Effector memory CD8-positive, alpha-beta T cell (primary cell): ENCODE measurements around the gene GRID1.
"Not testable (repeated sequence)": the region's sequence is repeated elsewhere in the genome, so short reads cannot be mapped to it uniquely, and the experiment has no call there.

Experiments used
- ATAC-seq: fragments of 150-1000 bp; cut with Tn5 transposase; replicated peaks from 2 replicates; pipeline ENCODE4 v1.10.0; 2021; ENCODE audit warnings: mild to moderate bottlenecking, moderate library complexity
- DNase-seq, 3 experiments: peaks; one replicate each; pipeline ENCODE4 v3.0.0; 2021
- H3K27ac Mint-ChIP-seq, 2 donors: one replicate each; pipeline ENCODE4 v1.8.0; 2022; ENCODE audit warnings: mild to moderate bottlenecking in 2 of 2, mixed read lengths in 2 of 2, moderate library complexity in 2 of 2
- H3K27me3 Mint-ChIP-seq, 2 donors: one replicate each; pipeline ENCODE4 v1.8.0; 2022; ENCODE audit warnings: mixed read lengths in 2 of 2
- H3K36me3 Mint-ChIP-seq: one replicate; pipeline ENCODE4 v1.8.0; 2022; ENCODE audit warnings: mild to moderate bottlenecking, moderate library complexity, mixed read lengths; ENCODE audit not compliant: insufficient read depth
- H3K4me1 Mint-ChIP-seq, 2 donors: one replicate each; pipeline ENCODE4 v1.8.0; 2022; ENCODE audit warnings: low read depth in 2 of 2, mixed read lengths in 2 of 2
- H3K4me3 Mint-ChIP-seq, 2 donors: one replicate each; pipeline ENCODE4 v1.8.0; 2022; ENCODE audit warnings: mild to moderate bottlenecking in 2 of 2, mixed read lengths in 2 of 2, moderate library complexity in 2 of 2
- H3K9me3 Mint-ChIP-seq, 2 donors: one replicate each; pipeline ENCODE4 v1.8.0; 2022; ENCODE audit warnings: mixed read lengths in 2 of 2

GRID1 gene

DNA sequence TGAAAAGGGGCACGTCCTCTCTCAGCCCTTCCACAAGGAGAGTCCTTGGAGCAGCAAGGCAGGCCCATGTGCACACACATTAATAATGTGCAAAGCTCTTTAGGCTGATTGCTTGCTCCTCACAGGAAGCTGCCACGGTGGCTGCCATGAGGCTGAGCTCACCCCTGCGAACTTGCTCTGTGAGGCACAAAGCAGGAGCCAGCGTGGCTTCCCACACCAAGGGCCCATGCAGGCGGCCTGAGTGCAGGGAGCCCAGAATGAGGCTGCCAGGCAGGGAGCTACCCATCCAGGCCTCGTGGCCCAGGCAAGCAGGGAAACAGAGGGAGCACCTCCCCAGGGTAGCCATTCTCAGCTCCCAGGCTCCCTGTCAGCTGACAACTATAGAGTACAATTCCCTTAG, 242.9 kb downstream of the GRID1 start:
- DNase-seq (no peak), ATAC-seq (no peak)
- no peaks in the 10 kb centered on the region for H3K9me3 Mint-ChIP-seq
- H3K36me3 Mint-ChIP-seq, result no peaks in the 10 kb centered on the region
- H3K27ac Mint-ChIP-seq, result no peak overlapping the region
- H3K4me1 Mint-ChIP-seq, result peaks cover 0 to 4% of the 10 kb centered on the region in 2 donors
- peaks cover 19 to 28% of the 10 kb centered on the region in 2 donors for H3K27me3 Mint-ChIP-seq
- no peak overlapping the region for H3K4me3 Mint-ChIP-seq

DNA sequence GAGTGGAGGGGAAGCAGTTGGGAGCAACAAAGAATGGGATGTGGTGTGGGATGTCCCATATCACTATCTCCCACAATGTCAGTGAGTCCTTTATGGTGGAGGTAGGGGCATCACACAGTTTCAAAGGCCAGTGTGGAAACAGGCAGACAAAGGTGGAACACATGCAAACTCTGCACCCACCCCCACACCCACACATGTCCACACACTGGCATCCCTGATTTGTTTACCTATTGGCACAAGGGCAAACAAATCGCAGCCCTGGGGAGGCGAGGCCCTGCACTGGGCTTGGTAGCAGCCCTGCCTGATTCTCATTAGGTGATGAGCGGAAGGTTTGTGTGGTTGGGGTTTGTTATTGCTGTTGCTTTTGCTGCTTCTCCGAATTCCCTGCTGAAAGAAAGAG, 243.3 kb downstream of the GRID1 start:
- ATAC-seq, result no peak
- H3K36me3 Mint-ChIP-seq, result no peaks in the 10 kb centered on the region
- DNase-seq, result no peak
- H3K4me3 Mint-ChIP-seq, result no peak overlapping the region
- H3K9me3 Mint-ChIP-seq, result no peaks in the 10 kb centered on the region
- H3K27ac Mint-ChIP-seq, result no peak overlapping the region
- H3K27me3 Mint-ChIP-seq, result peaks cover 15 to 23% of the 10 kb centered on the region in 2 donors
- H3K4me1 Mint-ChIP-seq, result peaks cover 0 to 4% of the 10 kb centered on the region in 2 donors

DNA sequence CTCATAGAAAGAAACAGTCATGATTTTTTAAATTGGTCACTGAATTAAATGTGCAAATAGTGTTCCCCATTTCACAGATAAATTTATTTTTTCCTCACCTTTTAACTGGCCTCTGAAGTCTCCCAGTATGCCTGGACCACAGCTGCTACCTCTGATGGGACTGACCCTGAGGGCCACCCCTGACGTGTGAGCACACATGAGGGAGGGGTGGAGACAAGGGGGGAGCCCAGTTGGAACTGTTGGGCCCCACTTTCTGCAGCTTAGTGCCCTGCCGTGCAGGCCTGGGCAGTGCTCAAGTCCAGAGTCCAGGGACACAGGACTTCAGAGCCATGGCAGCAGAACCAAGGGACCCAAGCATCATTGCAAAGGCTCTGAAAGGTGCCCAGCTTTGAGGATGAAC, 243.9 kb downstream of the GRID1 start:
- DNase-seq, result no peak

DNA sequence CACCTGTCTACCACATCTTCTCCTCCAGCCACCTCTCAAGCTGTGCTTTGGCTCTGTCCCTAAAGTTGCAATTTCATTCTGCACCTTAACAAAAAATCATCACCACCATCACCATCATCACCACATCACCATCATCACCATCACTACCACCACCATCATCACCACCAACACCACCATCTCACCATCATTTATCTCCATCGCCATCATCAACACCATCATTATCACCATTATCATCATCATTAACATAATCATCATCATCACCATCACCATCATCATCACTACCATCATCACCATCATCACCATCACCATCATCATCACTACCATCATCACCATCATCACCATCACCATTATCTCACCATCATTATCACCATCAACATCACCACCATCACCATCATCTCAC, 245.4 kb downstream of the GRID1 start:
- no peak overlapping the region for H3K27ac Mint-ChIP-seq
- H3K27me3 Mint-ChIP-seq, result peaks cover 7 to 10% of the 10 kb centered on the region in 2 donors
- no peak overlapping the region for H3K4me3 Mint-ChIP-seq
- no peaks in the 10 kb centered on the region for H3K36me3 Mint-ChIP-seq
- no peak for DNase-seq
- no peaks in the 10 kb centered on the region for H3K4me1 Mint-ChIP-seq
- no peak for ATAC-seq
- no peaks in the 10 kb centered on the region for H3K9me3 Mint-ChIP-seq

More for the DNA sequence above, 243.9 kb downstream of the GRID1 start:
- ATAC-seq, result no peak
- Mint-ChIP-seq H3K4me1 (peaks cover 0 to 4% of the 10 kb centered on the region in 2 donors), H3K36me3 (no peaks in the 10 kb centered on the region), H3K27me3 (peaks cover 13 to 17% of the 10 kb centered on the region in 2 donors), H3K27ac (no peak overlapping the region), H3K9me3 (no peaks in the 10 kb centered on the region), H3K4me3 (no peak overlapping the region)

DNA sequence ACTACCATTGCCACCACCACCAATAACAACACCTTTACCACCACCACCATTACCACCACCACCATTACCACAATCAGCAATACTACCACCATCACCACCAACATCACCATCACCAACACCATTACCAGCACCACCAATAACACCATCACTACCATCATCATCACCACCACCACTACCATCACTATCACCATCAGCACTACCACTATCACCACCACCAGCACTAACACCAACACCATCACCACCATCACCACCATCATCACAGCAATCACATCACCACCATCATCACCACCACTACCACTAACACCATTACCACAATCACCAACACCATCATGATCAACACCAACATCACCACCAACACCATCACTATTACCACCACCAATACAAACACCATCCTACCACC, 249.5 kb downstream of the GRID1 start:
- no peak overlapping the region for H3K4me3 Mint-ChIP-seq

DNA sequence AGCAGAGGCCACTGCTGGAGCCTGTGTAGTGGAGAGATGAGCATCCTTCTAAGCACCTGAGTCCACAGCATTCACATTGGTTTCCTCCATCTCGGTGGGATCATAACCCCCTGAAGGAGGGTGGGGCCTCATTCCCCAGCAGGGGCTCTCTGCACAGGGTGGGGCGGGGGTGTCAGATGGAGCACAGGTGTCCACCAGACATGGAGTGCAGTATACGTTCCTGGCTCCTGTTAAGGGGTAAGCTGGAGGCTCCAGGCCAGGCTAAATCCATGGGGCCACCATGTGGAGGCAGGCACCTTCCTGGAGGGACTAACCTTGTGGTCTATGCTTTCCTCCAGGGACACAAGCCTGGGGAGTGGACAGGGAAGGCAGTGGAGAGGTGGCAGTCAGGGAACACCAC, 252.6 kb downstream of the GRID1 start:
- no peak overlapping the region for H3K4me3 Mint-ChIP-seq
- no peaks in the 10 kb centered on the region for H3K4me1 Mint-ChIP-seq
- H3K9me3 Mint-ChIP-seq, result no peaks in the 10 kb centered on the region
- no peaks in the 10 kb centered on the region for H3K36me3 Mint-ChIP-seq
- ATAC-seq (no peak), DNase-seq (no peak)
- H3K27ac Mint-ChIP-seq, result no peak overlapping the region
- H3K27me3 Mint-ChIP-seq, result peaks cover 14 to 30% of the 10 kb centered on the region in 2 donors

More for the DNA sequence above, 249.5 kb downstream of the GRID1 start:
- no peak for ATAC-seq
- Mint-ChIP-seq H3K9me3 (no peaks in the 10 kb centered on the region), H3K27ac (no peak overlapping the region), H3K27me3 (peaks cover 14% of the 10 kb centered on the region in 2 donors), H3K36me3 (no peaks in the 10 kb centered on the region), H3K4me1 (no peaks in the 10 kb centered on the region)
- no peak for DNase-seq

DNA sequence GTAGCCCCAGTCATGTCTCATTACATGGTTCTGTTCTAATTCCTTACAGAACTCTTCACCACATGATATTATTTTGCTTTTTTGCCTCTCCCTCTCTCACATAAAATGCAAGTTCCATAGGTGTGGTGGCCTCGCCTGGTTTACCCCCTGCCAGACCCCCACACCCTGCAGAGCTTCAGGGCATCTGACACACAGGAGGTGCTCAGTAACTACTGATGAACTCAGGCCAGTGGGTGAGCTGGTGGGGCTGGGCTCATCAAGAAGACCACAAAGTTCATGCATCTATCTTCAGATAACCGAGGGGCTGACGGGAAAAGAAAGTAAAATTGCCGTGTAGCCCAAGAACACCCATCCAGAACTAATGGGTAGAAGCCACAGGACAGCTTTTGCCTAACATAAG, 253.1 kb downstream of the GRID1 start:
- Mint-ChIP-seq H3K36me3 (no peaks in the 10 kb centered on the region), H3K4me3 (no peak overlapping the region)
- no peak for DNase-seq

DNA sequence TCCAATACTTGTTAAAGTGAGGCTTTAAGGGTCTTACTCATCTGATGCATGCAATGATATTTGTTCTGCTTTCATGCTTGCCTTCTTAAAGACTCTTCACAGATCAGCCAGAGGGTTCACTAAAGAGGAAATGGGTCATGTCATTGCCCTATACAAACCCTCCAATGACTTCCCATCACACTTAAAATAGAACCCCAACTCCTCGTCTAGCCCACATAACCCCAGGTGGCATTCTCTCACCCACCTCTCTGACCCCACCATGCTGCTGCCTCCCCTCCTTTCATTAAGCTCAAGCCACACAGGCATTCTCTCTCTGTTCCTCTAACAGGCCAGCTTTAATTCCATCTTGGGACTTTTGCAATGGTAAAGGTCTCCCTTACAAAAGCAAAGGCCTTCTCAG, 253.6 kb downstream of the GRID1 start:
- no peak for ATAC-seq
- no peak for DNase-seq
- peaks cover 14 to 30% of the 10 kb centered on the region in 2 donors for H3K27me3 Mint-ChIP-seq
- no peaks in the 10 kb centered on the region for H3K9me3 Mint-ChIP-seq
- no peaks in the 10 kb centered on the region for H3K36me3 Mint-ChIP-seq
- no peak overlapping the region for H3K4me3 Mint-ChIP-seq
- no peak overlapping the region for H3K27ac Mint-ChIP-seq
- H3K4me1 Mint-ChIP-seq, result no peaks in the 10 kb centered on the region

More for the DNA sequence above, 253.1 kb downstream of the GRID1 start:
- no peak overlapping the region for H3K27ac Mint-ChIP-seq
- ATAC-seq, result no peak
- peaks cover 14 to 30% of the 10 kb centered on the region in 2 donors for H3K27me3 Mint-ChIP-seq
- no peaks in the 10 kb centered on the region for H3K4me1 Mint-ChIP-seq
- no peaks in the 10 kb centered on the region for H3K9me3 Mint-ChIP-seq

DNA sequence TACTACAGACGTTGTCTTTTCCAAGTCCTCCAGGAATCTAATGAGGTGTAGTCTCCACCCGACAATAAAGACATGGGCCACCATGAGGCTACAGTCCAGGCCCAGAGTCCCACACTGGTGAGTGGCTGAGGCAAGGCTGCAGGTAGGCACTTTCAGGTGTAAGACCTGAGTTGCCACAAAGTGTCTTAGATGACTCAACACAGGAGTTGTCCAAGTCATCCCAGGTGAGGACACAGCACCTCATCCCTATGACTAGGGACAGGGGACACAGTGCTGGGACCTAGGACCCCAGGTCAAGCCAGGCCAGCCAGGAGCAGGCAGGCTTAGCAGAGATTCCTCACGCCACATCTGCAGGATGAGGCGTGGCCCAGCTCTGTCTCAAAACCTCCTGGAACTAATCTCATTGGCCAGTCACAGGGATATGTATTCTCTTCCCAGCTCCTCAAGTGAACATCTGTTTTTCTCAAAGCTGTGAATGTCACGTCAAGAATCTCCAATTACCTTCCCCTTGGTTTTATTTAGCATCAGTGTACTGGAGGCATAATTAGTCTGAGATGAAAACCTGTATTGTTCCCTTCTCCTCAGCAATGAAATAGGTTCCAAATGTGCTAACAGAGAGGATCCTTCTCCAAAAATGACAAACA, 254.6 kb downstream of the GRID1 start:
- no peak overlapping the region for H3K27ac Mint-ChIP-seq
- DNase-seq, result no peak
- no peaks in the 10 kb centered on the region for H3K36me3 Mint-ChIP-seq

DNA sequence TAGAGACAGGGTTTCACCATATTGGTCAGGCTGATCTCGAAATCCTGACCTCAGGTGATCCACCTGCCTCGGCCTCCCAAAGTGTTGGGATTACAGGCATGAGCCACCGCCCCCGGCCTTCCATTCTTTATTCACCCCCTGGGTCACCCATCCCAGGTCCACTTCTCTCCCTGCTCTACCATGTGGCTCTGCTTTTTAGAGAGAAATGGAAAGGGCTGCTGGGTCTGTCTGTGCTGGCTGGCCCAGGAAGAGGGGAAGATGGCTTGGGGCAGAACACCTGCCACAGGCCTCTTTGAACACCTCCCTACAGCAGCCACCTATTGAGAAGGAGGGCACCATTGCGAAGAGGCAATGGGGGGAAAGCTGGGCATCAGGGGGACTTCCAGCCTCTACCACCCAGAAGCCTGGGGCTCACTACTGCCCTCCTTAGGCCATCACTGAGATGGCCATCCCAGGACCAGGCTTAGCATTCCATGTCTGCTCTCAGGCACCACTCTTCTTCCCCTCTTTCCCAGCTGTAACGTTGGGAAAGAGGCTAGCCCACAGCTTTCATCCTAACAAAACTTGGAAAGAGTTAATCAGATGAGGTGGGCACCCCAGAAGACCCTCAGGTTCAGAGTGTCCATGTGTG, 256.3 kb downstream of the GRID1 start:
- Mint-ChIP-seq H3K9me3 (no peaks in the 10 kb centered on the region), H3K4me3 (no peak overlapping the region), H3K4me1 (no peaks in the 10 kb centered on the region), H3K27me3 (peaks cover 20 to 30% of the 10 kb centered on the region in 2 donors), H3K27ac (no peak overlapping the region), H3K36me3 (no peaks in the 10 kb centered on the region)
- DNase-seq (no peak), ATAC-seq (no peak)

More for the DNA sequence above, 254.6 kb downstream of the GRID1 start:
- no peak for ATAC-seq
- Mint-ChIP-seq H3K27me3 (peaks cover 14 to 30% of the 10 kb centered on the region in 2 donors), H3K4me1 (no peaks in the 10 kb centered on the region), H3K9me3 (no peaks in the 10 kb centered on the region), H3K4me3 (no peak overlapping the region)

DNA sequence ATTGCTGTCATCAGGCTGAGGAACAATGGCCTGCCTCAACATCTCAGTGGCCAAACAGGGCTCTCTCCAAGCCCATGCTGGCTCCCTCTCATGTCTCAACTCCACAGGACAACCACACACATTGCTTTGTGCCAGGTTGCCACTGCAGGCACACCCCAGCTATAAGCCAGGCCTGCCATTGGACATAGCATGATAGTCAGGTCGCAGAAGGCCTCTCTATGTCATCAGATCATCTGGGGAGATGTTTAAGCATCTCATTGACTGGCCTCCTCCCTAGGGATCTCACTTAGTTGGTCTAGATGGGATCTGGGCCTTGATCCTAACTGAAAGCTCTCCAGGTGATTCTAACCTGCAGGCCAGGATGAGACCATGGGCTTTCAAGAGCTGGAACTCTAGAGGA, 257.2 kb downstream of the GRID1 start:
- DNase-seq (no peak), ATAC-seq (no peak)
- H3K36me3 Mint-ChIP-seq, result no peaks in the 10 kb centered on the region
- peaks cover 20 to 30% of the 10 kb centered on the region in 2 donors for H3K27me3 Mint-ChIP-seq
- H3K4me1 Mint-ChIP-seq, result no peaks in the 10 kb centered on the region
- no peak overlapping the region for H3K27ac Mint-ChIP-seq
- no peak overlapping the region for H3K4me3 Mint-ChIP-seq
- no peaks in the 10 kb centered on the region for H3K9me3 Mint-ChIP-seq

DNA sequence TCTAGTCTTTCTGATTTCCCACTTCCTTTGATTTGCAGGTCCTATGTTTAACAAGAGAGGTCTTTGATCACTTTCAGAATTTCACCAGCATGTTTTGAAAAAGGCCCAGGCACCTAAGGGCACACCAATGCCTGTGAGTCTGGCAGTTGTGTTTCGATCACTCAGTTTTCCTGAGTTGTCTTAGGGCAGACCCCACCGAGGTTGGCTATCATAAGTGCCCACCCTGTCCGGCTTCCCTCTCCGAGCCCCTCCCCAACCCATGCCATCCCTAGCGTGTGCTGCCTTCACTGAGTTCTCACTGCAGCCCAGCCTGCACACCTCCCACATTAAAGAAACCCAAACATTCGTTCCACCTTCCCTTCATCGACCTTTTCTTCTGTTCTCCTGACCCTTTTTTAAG, 257.9 kb downstream of the GRID1 start:
- Mint-ChIP-seq H3K9me3 (no peaks in the 10 kb centered on the region), H3K4me3 (no peak overlapping the region), H3K4me1 (no peaks in the 10 kb centered on the region), H3K27me3 (peaks cover 20 to 30% of the 10 kb centered on the region in 2 donors), H3K36me3 (no peaks in the 10 kb centered on the region), H3K27ac (no peak overlapping the region)
- DNase-seq, result no peak
- no peak for ATAC-seq

DNA sequence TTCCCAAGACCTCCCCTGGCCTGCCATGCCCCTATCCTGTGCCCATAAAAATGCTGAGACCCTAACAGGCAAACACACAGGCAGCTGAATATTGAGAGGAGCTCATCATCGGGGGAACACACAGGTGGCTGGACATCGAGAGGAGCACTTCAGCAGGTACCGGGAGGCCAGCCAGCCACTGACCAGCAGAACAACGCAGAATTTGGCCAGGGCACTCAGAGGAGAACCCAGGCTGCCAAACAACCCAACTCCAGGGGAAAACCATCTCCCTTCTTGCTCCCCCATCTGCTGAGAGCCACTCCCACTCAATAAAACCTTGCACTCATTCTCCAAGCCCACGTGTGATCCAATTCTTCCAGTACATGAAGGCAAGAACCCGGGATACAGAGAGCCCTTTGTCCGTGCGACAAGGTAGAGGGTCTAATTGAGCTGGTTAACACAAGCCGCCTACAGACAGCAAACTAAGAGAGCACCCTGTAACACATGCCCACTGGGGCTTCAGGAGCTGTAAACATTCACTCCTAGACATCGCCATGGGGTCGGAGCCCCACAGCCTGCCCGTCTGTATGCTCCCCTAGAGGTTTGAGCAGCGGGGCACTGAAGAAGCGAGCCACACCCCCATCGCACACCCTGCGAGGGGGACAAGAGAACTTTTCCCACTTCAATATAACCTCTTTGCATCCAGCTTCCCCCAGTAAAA, 258.8 kb downstream of the GRID1 start:
- H3K27ac Mint-ChIP-seq, H3K36me3 Mint-ChIP-seq, H3K9me3 Mint-ChIP-seq, ATAC-seq, H3K4me1 Mint-ChIP-seq, H3K4me3 Mint-ChIP-seq, DNase-seq: not testable (repeated sequence)
- H3K27me3 Mint-ChIP-seq, result peaks cover 12 to 22% of the 10 kb centered on the region in 2 donors

DNA sequence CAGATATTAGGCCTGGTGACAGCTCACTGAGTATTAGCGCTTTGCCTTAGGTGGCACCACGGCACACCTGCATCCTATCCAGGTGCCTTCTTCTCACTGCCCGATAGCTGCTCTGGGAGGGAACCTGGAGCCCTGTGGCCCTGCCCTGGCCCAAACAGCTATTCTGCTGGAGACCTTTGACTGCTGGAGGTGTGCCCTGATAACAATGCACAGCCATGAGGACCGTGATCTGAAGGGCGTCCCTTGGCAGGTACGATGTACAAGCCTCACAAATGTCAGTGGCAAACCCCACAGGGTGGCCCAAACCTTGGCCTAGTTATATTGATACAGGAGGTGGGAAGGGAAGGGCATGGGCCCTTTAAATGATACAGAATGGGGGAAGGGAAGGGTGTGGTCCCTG, 259.5 kb downstream of the GRID1 start:
- no peaks in the 10 kb centered on the region for H3K9me3 Mint-ChIP-seq
- no peaks in the 10 kb centered on the region for H3K36me3 Mint-ChIP-seq
- no peak overlapping the region for H3K4me3 Mint-ChIP-seq
- peaks cover 6 to 16% of the 10 kb centered on the region in 2 donors for H3K27me3 Mint-ChIP-seq
- H3K27ac Mint-ChIP-seq, result no peak overlapping the region
- no peak for ATAC-seq
- no peaks in the 10 kb centered on the region for H3K4me1 Mint-ChIP-seq
- DNase-seq, result no peak
